HG03575 (cell line): Measurements from ENCODE around the gene VASH2.
"Not testable (repeated sequence)": the region's sequence is repeated elsewhere in the genome, so short reads cannot be mapped to it uniquely, and the experiment has no call there.

Source experiments
- ATAC-seq: cut with Tn5 transposase; IDR thresholded peaks from one replicate; pipeline ENCODE4 v1.9.1; 2021; ENCODE audit not compliant: unreplicated experiment, insufficient number of reproducible peaks, low FRiP score; ENCODE audit errors: extremely low read depth

Gene VASH2

GRCh38 chr1:212953321-212953720, 3.0 kb downstream of the VASH2 start:
- ATAC-seq = no peak

DNA sequence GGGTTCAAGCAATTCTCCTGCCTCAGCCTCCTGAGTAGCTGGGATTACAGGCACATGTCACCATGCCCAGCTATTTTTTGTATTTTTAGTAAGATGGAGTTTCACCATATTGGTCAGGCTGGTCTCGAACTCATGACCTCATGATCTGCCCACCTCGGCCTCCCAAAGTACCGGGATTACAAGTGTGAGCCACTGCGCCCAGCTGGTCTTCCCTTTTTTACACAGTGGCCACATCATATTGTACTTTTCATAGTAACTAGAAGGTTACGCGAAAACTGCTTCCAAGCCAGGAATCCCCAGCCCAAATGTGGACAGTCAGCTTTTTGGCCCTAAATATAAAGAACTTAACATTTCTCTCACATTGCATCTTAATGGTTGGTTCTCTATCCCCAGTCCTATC, 4.2 kb downstream of the VASH2 start:
- ATAC-seq = no peak

DNA sequence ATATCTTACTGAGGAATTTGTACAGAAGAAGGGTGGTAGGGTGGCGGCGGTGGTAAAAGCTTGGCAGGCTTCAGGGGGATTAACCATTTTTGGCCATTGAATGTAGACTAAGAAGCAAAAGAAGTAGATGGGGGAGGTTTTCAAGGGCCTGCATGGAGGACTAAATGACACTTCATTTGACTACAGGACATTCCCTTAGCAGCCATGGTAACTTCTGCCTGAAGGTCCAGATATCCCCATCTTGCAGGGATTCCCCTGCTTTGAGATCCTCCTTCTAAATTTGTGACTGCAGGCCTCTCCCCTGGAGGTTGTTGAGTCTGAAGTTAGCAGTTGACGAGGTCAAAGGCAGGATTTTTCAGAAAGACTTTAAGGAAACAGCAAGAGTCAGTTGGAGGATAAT, 4.8 kb downstream of the VASH2 start:
- no peak for ATAC-seq

GRCh38 chr1:212955961-212956620, 5.8 kb downstream of the VASH2 start:
- no peak for ATAC-seq

DNA sequence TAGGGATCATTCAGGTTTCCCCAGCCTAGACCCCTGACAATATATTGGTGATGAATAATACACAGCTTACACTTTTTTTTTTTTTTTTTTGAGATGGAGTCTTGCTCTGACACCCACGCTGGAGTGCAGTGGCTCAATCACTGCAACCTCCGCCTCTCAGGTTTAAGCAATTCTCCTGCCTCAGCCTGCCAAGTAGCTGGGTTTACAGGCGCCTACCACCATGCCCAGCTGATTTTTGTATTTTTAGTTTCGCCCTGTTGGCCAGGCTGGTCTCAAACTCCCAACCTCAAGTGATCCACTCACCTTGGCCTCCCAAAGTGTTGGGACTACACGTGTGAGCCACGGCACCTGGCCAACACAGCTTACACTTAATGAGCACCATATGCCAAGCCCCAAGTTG, 7.2 kb downstream of the VASH2 start:
- no peak for ATAC-seq

DNA sequence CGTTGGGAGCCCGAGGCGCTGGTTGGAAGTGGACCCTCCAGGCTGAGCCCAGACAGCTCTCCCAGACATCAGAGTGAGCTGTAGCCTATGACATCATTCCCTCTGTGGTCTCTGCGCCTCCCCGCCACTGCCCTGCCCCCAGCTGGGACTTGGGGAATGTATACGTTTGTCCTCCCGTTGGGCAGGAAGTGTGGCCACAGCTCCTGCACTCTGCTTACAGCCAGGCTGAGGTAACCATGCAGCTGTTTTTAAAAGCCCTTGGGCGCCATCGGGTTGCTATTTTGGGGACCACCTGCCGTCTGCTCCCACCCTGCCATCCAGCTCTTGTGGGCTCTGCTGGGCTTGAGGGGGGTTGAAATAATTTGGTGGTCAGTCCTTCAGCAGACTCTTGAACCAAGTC, 7.8 kb downstream of the VASH2 start:
- ATAC-seq = no peak

- peak; percentile 60 for ATAC-seq
These were observed 9.2 kb downstream of the VASH2 start for GRCh38 chr1:212959266-212960220.

DNA sequence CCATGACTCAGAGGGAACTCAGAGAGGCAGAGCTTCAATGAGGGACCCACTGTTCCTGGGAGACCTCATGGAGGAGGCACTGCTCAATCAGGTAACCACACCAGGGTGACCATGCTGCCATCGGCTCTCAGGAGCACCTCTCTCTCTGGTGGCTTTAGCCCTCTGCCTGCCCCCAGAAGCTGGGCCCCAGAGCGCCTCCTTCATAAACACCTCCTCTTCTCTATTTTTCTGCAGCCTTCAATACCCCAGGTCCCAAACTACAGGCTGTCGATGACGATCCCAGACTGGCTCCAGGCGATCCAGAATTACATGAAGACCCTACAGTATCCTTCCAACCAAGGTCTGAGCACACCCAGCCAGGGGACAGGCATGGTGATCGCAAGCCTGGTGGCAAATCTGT, 10.6 kb downstream of the VASH2 start:
- ATAC-seq = no peak

DNA sequence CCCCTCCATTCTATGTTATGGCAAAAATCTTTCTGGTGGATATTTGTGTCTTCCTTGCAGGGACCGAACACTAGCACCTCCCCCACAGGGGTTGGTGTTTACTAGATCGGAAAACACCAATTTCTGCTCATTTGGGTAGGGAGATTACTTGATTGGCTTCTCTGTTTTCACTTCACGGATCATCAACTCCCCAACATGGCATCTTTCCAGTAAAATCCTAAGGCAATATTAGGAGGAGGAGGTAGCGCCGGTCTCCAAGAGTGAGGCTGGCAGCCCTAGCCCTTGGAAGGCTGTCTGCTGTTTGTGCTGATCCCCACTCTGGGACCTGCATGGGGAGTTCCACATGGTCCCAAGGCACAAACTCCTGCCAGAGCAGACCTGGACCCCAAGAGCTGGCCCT, 12.2 kb downstream of the VASH2 start:
- ATAC-seq = no peak

DNA sequence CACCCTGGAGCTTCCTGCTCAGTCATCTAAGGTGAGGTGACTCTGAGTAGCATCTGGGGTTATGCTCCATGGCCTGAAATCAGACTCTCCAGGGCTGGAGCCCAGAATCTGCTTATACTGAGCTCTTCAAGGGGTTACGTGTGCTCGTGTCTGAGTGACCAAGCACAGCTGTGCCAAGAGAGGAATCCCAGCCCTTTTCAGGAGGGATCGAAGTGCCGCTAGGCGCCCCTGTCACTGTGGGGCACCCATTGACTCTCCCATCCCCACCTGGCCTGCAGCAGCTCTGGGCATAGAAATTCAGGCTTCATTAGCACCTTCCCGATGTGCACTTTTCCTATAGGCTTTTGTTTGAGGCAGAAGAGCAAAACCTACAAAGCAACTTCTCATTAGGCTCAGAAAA, 13.8 kb downstream of the VASH2 start:
- no peak for ATAC-seq

GRCh38 chr1:212964993-212965392, 14.7 kb downstream of the VASH2 start:
- ATAC-seq = not testable (repeated sequence)

GRCh38 chr1:212966616-212967015, 16.3 kb downstream of the VASH2 start:
- ATAC-seq = no peak

- no peak for ATAC-seq
These were observed 17.5 kb downstream of the VASH2 start for GRCh38 chr1:212967801-212968200.

GRCh38 chr1:212968368-212968863, 18.1 kb downstream of the VASH2 start:
- ATAC-seq = no peak

- no peak for ATAC-seq
These were observed 19.7 kb downstream of the VASH2 start for GRCh38 chr1:212970085-212970484.

GRCh38 chr1:212971312-212971711, 21.0 kb downstream of the VASH2 start:
- no peak for ATAC-seq

DNA sequence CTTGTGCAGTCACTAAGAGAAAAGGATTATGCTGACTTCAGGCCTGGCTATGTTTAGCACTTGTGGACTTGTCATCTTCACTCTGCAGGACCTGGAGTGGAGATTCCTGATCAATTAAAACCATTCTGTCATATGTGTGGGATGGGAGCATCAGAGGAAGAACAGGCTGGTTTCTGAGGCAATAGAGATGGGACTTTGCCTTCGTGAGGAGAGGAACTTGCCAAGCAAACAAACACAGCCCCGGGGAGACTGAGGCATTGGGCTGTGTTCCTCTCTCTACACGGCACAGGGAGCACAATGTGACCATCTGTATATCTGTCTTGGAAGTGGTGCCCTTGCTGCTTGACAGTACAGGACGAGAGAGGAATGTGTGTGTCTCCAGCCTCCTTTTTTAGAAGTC, 23.1 kb downstream of the VASH2 start:
- no peak for ATAC-seq

- no peak for ATAC-seq
These were observed 23.6 kb downstream of the VASH2 start for GRCh38 chr1:212973899-212974298.

DNA sequence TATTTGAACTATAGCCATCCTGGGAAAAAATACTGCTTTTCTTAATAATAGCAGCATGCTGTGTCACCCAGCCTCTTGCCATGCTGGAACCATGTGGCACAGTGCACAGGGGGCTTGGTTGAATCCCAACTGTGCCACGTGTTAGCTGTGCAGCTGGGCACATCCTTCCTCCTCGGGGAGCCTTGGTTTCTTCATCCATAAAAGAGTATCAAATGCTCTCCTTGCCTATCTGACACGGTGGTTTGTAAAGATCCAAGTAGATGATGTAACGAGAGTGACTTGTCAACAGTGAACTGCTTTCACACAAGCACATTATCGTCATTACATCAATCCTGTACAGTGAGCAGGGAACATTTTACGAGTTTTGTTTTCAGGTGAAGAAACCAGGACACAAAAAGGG, 24.4 kb downstream of the VASH2 start:
- no peak for ATAC-seq
